ENCODE results near the gene MAPK4.

The MAPK4 gene

GRCh38 chr18:50656841-50657470 lies 97.1 kb downstream of the MAPK4 start:
- H3K4me1 ChIP-seq (ENCODE audit: insufficient read depth, low read length, poor library complexity, severe bottlenecking) = no peaks in the 10 kb centered on the region
- peaks cover 8% of the 10 kb centered on the region; the same call in 1 of the 2 replicates for H3K9me3 ChIP-seq (ENCODE audit: insufficient read depth, low read depth, low read length)
- no peaks in the 10 kb centered on the region for H3K9me2 ChIP-seq (replicated peaks; ENCODE audit: low read depth, low read length)
- H3K4me2 ChIP-seq (ENCODE audit: low read depth, low read length, poor library complexity, severe bottlenecking) = no peak overlapping the region
- no peaks in the 10 kb centered on the region for H3K36me3 ChIP-seq (ENCODE audit: insufficient read depth, low read length)
- no peaks in the 10 kb centered on the region for H3K79me2 ChIP-seq (ENCODE audit: insufficient read depth, low read length)
- H2AFZ ChIP-seq (ENCODE audit: low read length) = no peak overlapping the region
- no peak overlapping the region for H3K4me3 ChIP-seq (ENCODE audit: low read length, poor library complexity, severe bottlenecking)
- H3F3A ChIP-seq (ENCODE audit: low read depth) = no peaks in the 10 kb centered on the region
- TF ChIP-seq EZH2phosphoT487 (IDR thresholded peaks at IDR 0.05; ENCODE audit: borderline replicate concordance) (no peak), CTCF (conservative IDR thresholded peaks at IDR 0.05; ENCODE audit: low read length) (no peak)
- H4K20me1 ChIP-seq (ENCODE audit: insufficient read depth, low read length, poor library complexity, severe bottlenecking) = no peaks in the 10 kb centered on the region
- H3K9ac ChIP-seq (ENCODE audit: low read depth, low read length, poor library complexity, severe bottlenecking) = no peak overlapping the region
- no peaks in the 10 kb centered on the region for H3K27me3 ChIP-seq (ENCODE audit: insufficient read depth, low read length, poor library complexity, severe bottlenecking)

- Histone ChIP-seq H3K9me2 (replicated peaks; ENCODE audit: low read depth, low read length) (no peaks in the 10 kb centered on the region), H4K20me1 (ENCODE audit: insufficient read depth, low read length, poor library complexity, severe bottlenecking) (no peaks in the 10 kb centered on the region), H2AFZ (ENCODE audit: low read length) (no peak overlapping the region), H3K79me2 (ENCODE audit: insufficient read depth, low read length) (no peaks in the 10 kb centered on the region), H3K9ac (ENCODE audit: low read depth, low read length, poor library complexity, severe bottlenecking) (no peak overlapping the region), H3K9me3 (ENCODE audit: insufficient read depth, low read depth, low read length) (peaks cover 8% of the 10 kb centered on the region; the same call in 1 of the 2 replicates), H3K36me3 (ENCODE audit: insufficient read depth, low read length) (no peaks in the 10 kb centered on the region), H3K4me3 (ENCODE audit: low read length, poor library complexity, severe bottlenecking) (no peak overlapping the region), H3K4me1 (ENCODE audit: insufficient read depth, low read length, poor library complexity, severe bottlenecking) (no peaks in the 10 kb centered on the region), H3K4me2 (ENCODE audit: low read depth, low read length, poor library complexity, severe bottlenecking) (no peak overlapping the region), H3F3A (ENCODE audit: low read depth) (no peaks in the 10 kb centered on the region), H3K27me3 (ENCODE audit: insufficient read depth, low read length, poor library complexity, severe bottlenecking) (no peaks in the 10 kb centered on the region)
- TF ChIP-seq EZH2phosphoT487 (IDR thresholded peaks at IDR 0.05; ENCODE audit: borderline replicate concordance) = no peak
- no peak for TF ChIP-seq CTCF (conservative IDR thresholded peaks at IDR 0.05; ENCODE audit: low read length)
Observed at GRCh38 chr18:50658601-50659000, 98.7 kb downstream of the MAPK4 start.

GRCh38 chr18:50659091-50660003 lies 99.5 kb downstream of the MAPK4 start:
- Histone ChIP-seq H3K9me3 (ENCODE audit: insufficient read depth, low read depth, low read length) (peaks cover 11% of the 10 kb centered on the region; the same call in 1 of the 2 replicates), H3K4me1 (ENCODE audit: insufficient read depth, low read length, poor library complexity, severe bottlenecking) (no peaks in the 10 kb centered on the region)

More at GRCh38 chr18:50659091-50660003, 99.5 kb downstream of the MAPK4 start:
- no peak overlapping the region for H2AFZ ChIP-seq (ENCODE audit: low read length)
- TF ChIP-seq CTCF (conservative IDR thresholded peaks at IDR 0.05; ENCODE audit: low read length) = no peak
- TF ChIP-seq EZH2phosphoT487 (IDR thresholded peaks at IDR 0.05; ENCODE audit: borderline replicate concordance) = no peak
- H3K27me3 ChIP-seq (ENCODE audit: insufficient read depth, low read length, poor library complexity, severe bottlenecking) = no peaks in the 10 kb centered on the region
- no peaks in the 10 kb centered on the region for H3K79me2 ChIP-seq (ENCODE audit: insufficient read depth, low read length)
- H3K9me2 ChIP-seq (replicated peaks; ENCODE audit: low read depth, low read length) = no peaks in the 10 kb centered on the region
- H3K4me3 ChIP-seq (ENCODE audit: low read length, poor library complexity, severe bottlenecking) = no peak overlapping the region
- H3K9ac ChIP-seq (ENCODE audit: low read depth, low read length, poor library complexity, severe bottlenecking) = no peak overlapping the region
- H3F3A ChIP-seq (ENCODE audit: low read depth) = no peaks in the 10 kb centered on the region
- H4K20me1 ChIP-seq (ENCODE audit: insufficient read depth, low read length, poor library complexity, severe bottlenecking) = no peaks in the 10 kb centered on the region
- H3K4me2 ChIP-seq (ENCODE audit: low read depth, low read length, poor library complexity, severe bottlenecking) = no peak overlapping the region
- H3K36me3 ChIP-seq (ENCODE audit: insufficient read depth, low read length) = no peaks in the 10 kb centered on the region
